H54 (cell line): Measurements from ENCODE around the gene F8A3.
"Not testable (repeated sequence)": the region's sequence is repeated elsewhere in the genome, so short reads cannot be mapped to it uniquely, and the experiment has no call there.

Experiments used
- DNase-seq: peaks from one replicate; pipeline ENCODE4 v3.0.0; 2011; ENCODE audit warnings: low spot score, mixed read lengths; ENCODE audit not compliant: insufficient read length
- FAIRE-seq: peaks from 3 replicates; lab custom pipeline; 2011; peaks lifted over from hg19 to GRCh38; lab: Jason Lieb, UNC
- POLR2A ChIP-seq: IDR thresholded peaks from 2 replicates; pipeline ENCODE4 v1.6.1; 2011; ENCODE audit warnings: low read depth, mild to moderate bottlenecking, low read length

The F8A3 gene

DNA sequence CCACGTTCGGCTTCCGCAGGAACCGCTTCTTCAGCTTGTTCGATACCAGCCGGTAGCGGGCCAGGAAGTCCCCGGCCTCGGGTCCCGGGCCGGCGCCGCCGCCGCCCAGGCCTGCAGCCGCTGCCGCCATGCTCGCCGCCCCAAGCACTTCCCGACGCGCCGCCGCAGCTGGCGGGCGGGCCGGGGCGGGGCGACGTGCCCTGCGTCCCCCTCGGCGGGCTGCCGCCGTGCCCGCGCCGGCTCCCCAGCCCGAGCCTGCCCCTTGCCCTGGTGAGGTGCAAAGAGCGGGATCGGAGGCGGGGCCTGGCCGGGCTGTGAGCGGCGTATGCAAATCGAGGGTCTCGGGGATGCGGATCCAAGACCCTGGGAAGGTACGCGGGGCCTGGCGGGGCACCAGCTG is at the start of gene F8A3:
Gene F8A3, minus strand, starts transcription at position 150 of the 400 bp plus-strand sequence. Its CDS starts 20 bp downstream, at position 130.
- not testable (repeated sequence) for DNase-seq, FAIRE-seq

DNA sequence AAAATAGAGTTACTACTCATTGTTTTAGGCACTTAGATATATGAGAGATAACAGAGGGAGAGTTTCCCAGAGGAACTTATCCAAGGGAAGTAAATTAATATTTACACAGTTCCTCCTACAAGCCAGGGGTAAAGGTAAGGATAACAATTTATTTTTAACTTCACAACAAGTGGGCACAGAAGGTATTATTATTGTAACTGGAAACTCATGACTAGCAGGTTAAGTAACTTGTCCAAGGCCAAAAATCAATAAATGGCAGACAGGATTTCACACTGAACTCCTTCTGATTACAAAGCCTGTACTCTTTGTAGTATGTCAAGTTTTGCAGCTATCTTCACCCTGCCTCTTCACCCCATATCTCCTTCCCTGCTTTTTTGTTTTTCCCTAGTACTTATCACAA is 46.9 kb upstream of the F8A3 start:
- no peak for TF ChIP-seq POLR2A
- DNase-seq, result no peak
- FAIRE-seq, result no peak

DNA sequence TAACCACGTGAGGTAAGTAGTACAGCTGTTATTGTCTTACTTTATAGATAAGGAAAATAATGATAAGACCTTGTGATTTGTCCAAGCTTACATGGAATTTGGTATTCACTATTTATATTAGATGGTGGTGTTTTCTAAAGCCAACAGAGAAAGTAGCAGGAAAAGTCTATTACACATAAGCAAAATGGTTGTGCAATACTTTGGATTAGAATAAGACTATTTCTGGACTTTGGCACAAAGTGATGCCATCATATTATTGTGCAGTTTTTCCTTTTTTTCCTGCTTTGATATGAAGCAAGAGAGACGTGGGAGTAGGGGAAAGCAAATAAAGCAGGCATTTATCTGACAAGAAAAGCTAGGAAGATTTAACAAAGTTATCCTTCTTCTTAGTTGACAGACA is 36.7 kb upstream of the F8A3 start:
- not testable (repeated sequence) for FAIRE-seq, DNase-seq

DNA sequence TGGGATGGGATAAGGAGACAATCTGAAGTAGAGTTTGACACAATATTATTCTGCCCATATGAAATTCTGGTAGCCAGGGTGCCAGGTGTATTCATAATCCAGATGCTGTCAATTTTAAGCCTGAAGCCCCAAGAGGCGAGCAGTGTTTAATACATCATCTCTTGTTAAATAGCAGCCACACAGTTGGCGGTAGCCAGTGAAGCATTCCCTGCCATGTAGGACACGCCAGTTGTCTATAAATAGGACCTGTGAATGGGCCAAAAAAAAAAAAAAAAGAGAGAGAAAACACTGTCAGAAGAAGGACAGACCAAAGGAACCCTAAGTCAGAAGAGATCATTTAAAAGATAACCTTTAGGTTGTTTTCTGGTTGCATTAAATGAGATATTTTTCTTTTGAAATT is 33.0 kb upstream of the F8A3 start:
- not testable (repeated sequence) for FAIRE-seq, DNase-seq

DNA sequence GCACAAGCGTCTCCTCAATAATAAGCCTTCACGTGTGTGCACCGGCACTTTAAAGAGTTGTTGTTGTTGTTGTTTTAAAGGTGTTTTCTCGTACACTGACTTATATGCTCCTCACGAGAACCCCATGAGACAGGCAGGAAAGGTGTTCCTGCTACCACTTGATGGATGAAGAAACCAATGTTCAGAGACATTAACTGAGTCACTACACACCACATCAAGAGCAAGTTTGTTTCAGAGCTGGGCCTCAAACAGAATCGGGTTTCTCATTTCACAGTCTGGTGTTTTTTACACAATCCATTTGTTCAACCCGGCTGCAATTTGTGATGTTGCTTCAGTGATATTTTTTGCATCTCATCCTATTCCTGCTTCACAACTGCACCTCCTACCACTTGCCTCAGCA is 18.7 kb upstream of the F8A3 start:
- not testable (repeated sequence) for DNase-seq, FAIRE-seq

DNA sequence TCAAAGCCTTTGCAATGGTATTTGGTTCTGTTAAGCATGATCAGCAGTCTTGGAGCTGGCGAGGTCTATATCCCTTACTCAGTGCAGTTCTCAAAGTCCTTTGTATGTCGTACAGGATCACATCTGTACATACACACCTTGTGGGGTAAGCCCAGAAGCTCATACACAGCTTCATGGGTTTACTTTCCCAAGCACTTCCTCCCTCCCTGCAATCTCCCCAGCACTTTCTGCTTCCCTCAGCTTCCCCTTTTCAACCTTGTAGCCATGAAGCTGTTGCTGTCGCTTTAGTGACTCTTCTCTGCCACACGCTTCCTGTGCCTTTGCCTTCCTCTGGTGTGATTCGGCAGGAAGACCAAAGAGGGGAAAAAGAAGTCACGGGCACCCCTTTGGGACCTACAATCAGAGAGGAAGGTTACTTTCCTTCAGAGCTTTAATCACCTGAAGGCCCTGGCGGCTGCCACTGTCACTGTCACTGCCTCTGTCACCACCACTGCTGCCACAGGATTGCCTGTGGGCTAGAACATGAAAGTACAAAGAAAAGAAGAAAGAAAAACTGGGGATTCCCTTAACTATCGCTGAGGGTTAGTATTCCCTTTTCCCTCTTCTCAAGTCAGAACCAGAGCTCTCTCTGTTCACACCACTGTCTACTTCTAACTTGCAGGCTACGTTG is 8.0 kb upstream of the F8A3 start:
- DNase-seq, FAIRE-seq: not testable (repeated sequence)

DNA sequence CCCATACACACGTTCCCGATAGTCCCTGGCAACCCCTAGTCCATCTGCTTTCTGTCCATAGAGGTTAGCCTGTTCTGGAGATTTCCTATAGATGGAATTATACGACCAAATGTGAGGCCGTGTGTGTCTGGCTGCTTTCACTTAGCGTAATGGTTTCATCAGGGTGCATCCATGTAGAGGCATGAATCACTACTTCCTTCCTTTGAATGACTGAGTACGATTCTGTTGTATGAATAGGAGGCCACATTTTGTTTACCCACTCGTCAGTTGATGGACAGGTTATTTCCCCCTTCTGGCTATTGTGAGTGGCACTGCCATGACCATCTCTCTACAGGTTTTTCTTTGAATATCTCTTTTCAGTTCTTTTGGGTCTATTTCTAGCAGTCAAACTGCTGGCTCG is 2.1 kb upstream of the F8A3 start:
- not testable (repeated sequence) for DNase-seq, FAIRE-seq

DNA sequence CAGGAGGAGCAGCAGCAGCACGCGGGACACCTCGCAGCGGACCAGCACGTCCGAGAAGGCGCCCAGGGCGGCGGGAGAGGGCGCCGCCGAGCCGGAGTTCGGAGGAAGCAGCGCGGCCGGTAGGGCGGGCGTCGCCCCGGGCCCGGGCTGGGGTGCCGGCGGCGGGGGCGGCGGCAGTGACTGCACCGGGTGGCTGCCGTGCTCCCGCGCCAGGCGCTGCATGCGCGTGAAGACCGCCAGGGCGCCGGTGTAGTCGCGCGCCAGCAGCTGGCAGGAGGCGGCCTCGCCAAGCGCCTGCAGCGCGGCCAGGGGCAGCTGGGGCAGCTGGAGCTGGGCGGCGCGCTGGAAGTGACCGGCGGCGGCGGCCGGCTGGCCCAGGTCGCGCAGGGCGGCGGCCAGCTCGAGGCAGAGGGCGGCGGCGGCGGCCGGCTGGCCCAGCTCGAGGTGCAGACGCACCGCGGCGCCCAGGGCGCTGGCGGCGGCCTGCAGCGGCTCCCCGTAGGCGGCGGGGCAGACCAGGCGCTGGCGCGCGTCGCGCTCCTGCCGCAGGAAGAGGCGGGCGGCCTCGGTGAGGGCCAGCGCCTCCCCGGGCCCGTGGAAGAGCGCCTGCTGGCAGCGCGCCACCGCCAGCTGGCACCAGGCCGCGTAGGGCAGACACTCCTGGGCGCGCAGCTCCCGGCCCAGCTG is 516 bp downstream of the F8A3 start:
- DNase-seq, FAIRE-seq: not testable (repeated sequence)

DNA sequence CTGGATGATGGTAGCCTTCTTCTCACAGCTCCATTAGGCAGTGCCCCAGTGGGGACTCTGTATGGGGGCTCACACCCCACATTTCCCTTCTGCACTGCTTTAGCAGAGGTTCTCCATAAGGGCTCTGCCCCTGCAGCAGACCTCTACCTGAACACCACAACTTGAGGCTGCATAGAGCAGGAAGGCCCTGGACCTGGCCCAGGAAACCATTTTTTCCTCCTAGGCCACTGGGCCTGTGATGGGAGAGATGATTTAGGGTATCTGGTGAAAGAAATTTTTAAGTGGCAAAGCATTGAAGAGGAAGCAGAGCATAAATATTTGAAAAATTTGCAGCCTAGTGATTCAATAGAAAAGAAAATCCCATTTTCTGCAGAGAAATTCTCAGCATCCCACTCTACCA is 17.3 kb downstream of the F8A3 start:
- no peak for TF ChIP-seq POLR2A
- FAIRE-seq (no peak), DNase-seq (no peak)

DNA sequence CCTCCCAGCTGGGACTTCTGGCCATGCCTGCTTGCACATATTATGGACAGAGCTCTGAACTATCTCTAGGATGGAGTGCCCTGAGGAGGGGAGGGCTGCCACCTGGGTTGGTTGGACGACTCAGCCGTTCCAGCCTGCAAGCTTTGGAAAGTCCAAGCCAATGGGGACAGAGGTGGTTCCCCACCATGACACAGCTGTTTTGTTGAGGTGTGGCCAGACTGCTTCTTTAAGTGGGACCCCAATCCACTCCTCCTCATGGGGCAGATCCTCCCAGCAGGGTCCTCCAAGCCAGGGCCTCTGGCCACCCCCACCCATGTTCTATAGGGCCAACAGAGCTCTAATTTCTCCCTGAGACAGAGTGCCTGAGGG is 22.7 kb downstream of the F8A3 start:
- DNase-seq (no peak), FAIRE-seq (no peak)
- no peak for TF ChIP-seq POLR2A

DNA sequence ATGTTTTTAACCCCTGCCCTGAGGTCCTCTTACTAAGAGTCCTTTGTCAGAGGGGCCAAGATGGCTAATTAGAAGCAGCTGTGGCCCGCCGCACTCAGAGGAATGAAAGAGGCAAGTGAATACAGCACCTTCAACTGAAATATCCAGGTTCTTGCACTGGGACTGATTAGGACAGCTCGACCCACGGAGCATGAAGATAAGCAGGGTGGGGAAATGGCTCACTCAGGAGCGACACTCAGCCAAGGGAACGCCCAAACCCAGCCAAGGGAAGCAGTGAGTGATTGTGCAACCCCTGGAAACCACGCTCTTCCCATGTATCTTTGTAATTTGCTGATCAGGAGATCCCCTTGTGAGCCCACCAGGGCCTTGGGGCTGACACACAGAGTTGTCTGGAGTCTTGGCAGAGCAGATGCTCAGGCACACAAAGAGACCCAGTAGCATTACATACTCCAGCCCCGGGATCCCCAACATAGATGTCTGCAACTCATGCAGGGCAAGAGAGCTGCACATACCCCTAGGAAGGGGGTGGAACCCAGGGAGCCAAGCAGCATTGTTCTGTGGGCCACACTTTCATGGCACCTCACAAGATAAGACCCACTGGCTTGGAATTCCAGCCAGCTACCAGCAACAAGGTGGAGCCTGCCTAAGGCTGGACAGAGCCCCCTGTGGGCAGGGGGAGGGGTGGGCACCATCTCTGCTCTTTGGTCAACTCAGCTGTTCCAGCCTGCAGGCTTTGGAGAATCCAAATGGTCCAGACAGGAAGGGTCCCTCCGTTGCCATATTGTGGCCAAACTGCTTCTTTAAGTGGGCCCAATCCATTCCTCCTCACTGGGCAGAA is 23.3 kb downstream of the F8A3 start:
- no peak for TF ChIP-seq POLR2A
- FAIRE-seq (no peak), DNase-seq (no peak)

DNA sequence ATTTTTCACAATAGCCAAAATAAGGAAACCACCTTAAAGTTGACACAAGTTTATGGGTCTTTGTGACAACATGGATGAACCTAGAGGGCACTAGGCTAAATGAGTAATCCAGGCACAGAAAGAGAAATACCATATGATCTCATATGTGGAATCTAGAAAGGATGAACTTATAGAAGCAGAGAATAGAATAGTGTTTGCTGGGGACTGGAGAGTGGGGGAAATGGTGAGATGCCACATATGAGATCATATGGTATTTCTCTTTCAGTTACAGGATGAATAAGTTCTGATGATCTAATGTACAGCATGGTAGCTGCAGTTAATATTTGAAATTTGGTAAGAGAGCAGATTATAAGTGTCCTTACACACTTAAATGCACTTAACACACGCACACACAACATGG is 40.7 kb downstream of the F8A3 start:
- no peak for TF ChIP-seq POLR2A
- FAIRE-seq (no peak), DNase-seq (no peak)
